GM12873 (cell line): Measurements from ENCODE around the gene SPATA31E1.

Experiments
- TF ChIP-seq, protein P1 (sequence below): IDR thresholded peaks from 2 replicates; pipeline ENCODE4 v1.5.1; 2012; ENCODE audit warnings: low read depth, mild to moderate bottlenecking, moderate library complexity, low read length, control low read depth; ENCODE audit not compliant: insufficient read depth; ENCODE audit errors: missing control alignments

Gene SPATA31E1

DNA sequence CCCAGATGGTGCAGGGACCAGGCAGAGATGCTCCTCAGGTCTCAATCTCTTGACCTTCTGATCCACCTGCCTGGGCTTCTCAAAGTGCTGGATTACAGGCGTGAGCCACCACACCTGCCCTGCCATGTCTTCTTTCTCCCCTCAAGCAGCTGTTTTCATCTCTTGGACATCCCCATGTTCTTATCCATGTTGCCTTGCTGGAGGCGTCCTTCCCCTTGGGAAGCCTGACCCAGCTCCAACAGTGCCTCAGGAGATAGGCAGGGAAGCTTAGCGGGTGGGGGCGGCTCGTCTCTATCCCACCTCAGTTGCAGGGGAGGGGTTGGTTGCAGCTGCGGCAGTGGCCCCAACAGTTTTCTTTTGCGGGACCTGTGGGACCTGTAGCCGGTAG lies 24.7 kb upstream of the SPATA31E1 start:
- TF ChIP-seq, protein P1, sequence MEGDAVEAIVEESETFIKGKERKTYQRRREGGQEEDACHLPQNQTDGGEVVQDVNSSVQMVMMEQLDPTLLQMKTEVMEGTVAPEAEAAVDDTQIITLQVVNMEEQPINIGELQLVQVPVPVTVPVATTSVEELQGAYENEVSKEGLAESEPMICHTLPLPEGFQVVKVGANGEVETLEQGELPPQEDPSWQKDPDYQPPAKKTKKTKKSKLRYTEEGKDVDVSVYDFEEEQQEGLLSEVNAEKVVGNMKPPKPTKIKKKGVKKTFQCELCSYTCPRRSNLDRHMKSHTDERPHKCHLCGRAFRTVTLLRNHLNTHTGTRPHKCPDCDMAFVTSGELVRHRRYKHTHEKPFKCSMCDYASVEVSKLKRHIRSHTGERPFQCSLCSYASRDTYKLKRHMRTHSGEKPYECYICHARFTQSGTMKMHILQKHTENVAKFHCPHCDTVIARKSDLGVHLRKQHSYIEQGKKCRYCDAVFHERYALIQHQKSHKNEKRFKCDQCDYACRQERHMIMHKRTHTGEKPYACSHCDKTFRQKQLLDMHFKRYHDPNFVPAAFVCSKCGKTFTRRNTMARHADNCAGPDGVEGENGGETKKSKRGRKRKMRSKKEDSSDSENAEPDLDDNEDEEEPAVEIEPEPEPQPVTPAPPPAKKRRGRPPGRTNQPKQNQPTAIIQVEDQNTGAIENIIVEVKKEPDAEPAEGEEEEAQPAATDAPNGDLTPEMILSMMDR = no peak

- TF ChIP-seq, protein P1 = no peak
Measured at GRCh38 chr9:87859137-87859536, 23.5 kb upstream of the SPATA31E1 start.

GRCh38 chr9:87859786-87860185 lies 22.9 kb upstream of the SPATA31E1 start:
- TF ChIP-seq, protein P1 = no peak

DNA sequence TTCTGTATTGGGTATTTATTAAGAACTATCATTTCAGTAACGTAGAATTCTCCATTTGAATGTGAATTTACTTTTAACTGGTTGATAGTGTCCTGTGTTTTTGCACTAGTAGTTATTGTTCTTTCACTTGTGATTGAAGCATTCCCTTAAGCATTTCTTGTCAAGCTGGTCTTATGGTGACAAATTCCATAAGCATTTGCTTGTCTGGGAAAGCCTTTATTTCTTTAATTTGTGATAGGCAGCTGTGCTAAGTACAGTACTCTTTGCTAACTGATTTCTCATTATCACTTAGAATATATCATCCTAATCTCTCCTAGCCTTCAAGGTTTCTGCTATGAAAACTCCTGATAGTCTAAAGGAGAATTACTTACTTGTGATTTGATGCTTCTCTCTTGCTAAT lies 21.3 kb upstream of the SPATA31E1 start:
- TF ChIP-seq, protein P1 = no peak

GRCh38 chr9:87862536-87863268 lies 20.0 kb upstream of the SPATA31E1 start:
- TF ChIP-seq, protein P1 = no peak

DNA sequence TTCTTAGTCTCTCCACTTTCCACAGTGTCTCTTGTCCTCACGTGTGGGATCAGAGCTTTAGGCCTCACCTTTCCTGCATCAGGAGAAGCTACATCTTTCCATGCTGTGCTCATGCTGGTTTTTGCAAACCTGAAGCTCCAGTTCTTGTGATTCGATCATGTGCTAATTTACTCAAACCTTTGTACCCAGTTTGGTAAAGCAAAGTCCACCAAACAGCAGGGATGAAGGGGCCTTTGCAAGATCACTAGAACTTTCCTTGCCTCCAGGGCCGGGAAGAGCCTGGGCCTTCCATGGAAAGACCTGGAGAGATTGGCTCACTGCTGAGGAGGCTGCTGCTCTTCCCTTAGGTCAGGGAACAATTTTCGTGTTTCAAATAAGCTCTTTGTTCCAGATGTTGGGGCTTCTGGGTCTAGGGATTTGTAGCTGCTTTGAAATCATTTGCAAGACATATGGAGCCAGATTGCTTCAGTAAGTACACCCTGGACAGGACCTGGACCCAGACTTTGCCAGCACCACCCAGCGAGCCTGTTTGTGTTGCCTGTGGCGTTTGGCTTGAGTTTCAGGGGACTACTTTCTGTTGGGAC lies 18.7 kb upstream of the SPATA31E1 start:
- TF ChIP-seq, protein P1 = no peak

- TF ChIP-seq, protein P1 = no peak
Measured at GRCh38 chr9:87864915-87865314, 17.8 kb upstream of the SPATA31E1 start.
